ENCODE results near the gene SNAPC1.

SNAPC1 gene

DNA sequence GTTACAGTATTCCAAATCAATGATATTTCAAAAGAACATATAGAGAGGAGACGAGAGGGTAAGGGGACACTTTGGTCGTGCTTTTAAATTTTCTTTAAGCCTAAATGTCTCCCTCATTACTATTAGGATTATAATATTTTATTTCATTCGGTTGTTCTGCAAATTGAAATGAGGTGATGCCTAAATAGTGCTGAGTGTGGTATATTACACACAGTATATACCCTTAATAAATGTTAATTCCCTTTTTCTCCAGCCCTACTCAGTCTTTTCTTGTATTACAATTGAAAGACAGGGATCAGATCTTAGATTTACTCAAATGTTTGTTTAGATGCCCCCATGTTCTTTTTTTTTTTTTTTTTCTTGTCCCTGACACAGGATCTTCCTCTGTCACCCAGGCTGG, 7.7 kb downstream of the SNAPC1 start:
- Histone ChIP-seq H3K36me3 (ENCODE audit: control insufficient read depth, insufficient read depth, low read length) (no peaks in the 10 kb centered on the region), H3K4me1 (ENCODE audit: control insufficient read depth, insufficient read depth, low read length) (no peaks in the 10 kb centered on the region), H3K27me3 (ENCODE audit: control insufficient read depth, insufficient read depth, low read length) (no peaks in the 10 kb centered on the region), H3K9ac (ENCODE audit: low read length) (no peak overlapping the region), H3K9me3 (ENCODE audit: control insufficient read depth, low read length) (no peaks in the 10 kb centered on the region), H3K4me3 (ENCODE audit: low read length) (no peak overlapping the region)

DNA sequence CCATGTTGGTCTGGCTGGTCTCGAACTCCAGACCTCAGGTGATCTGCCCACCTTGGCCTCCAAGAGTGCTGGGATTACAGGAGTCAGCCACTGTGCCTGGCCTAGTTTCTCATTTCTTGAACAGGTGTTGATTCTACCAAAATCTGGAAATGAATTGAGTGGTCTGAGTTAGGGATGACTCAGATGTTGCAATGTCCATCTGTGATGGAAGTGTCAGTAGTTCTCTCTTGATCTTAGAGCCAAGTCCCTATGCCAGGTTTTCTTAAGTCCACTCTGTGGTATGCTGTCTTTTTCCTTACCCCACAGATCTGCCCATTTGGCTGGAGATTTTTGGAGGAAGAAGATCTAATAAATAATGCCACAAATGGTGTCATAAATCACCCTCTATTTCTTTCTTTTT, 12.6 kb downstream of the SNAPC1 start:
- no peaks in the 10 kb centered on the region for H3K4me1 ChIP-seq (ENCODE audit: control insufficient read depth, insufficient read depth, low read length)
- H3K9me3 ChIP-seq (ENCODE audit: control insufficient read depth, low read length), result no peaks in the 10 kb centered on the region
- no peaks in the 10 kb centered on the region for H3K27me3 ChIP-seq (ENCODE audit: control insufficient read depth, insufficient read depth, low read length)
- no peak overlapping the region for H3K4me3 ChIP-seq (ENCODE audit: low read length)
- H3K36me3 ChIP-seq (ENCODE audit: control insufficient read depth, insufficient read depth, low read length), result no peaks in the 10 kb centered on the region
- no peak overlapping the region for H3K9ac ChIP-seq (ENCODE audit: low read length)

DNA sequence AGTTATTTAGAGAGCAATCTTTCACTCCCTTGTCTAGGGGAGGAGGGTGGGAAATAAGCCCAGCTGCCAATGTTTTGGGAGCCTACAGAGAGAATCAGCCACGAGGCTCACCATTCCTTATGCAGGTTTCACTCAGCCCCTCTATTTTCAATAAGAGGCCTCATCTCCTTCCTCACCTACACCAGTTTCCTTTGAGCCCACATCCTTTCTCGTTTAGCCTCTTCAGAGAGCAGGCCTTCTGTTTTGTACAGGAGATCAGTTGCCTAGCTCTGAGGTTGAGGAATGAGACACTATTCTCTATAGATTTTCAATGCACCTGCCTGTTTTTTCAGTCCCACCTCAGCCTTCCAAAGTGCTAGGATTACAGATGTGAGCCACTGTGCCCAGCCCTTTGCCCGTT, 17.9 kb downstream of the SNAPC1 start:
- Histone ChIP-seq H3K36me3 (ENCODE audit: control insufficient read depth, insufficient read depth, low read length) (no peaks in the 10 kb centered on the region), H3K4me3 (ENCODE audit: low read length) (no peak overlapping the region), H3K4me1 (ENCODE audit: control insufficient read depth, insufficient read depth, low read length) (no peaks in the 10 kb centered on the region), H3K9me3 (ENCODE audit: control insufficient read depth, low read length) (no peaks in the 10 kb centered on the region), H3K9ac (ENCODE audit: low read length) (no peak overlapping the region), H3K27me3 (ENCODE audit: control insufficient read depth, insufficient read depth, low read length) (no peaks in the 10 kb centered on the region)

DNA sequence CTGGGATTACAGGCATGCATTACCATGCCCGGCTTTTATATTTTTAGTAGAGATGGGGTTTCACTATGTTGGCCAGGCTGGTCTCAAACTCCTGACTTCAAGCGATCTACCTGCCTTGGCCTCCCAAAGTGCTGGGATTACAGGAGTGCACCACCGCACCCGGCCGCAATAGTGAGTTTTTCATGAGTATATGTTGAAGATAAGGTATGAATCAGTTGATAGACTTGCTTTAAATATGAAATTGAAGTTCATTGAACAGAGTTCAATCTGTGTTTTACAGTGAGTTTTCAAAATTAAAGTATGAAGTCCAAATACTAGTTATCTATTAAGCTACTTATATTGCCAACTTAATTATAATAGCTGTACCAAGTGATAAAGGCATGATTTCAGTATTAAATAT, 35.1 kb downstream of the SNAPC1 start:
- no peak overlapping the region for H3K9ac ChIP-seq (ENCODE audit: low read length)
- no peak overlapping the region for H3K4me3 ChIP-seq (ENCODE audit: low read length)
- H3K27me3 ChIP-seq (ENCODE audit: control insufficient read depth, insufficient read depth, low read length), result no peaks in the 10 kb centered on the region
- no peaks in the 10 kb centered on the region for H3K36me3 ChIP-seq (ENCODE audit: control insufficient read depth, insufficient read depth, low read length)
- H3K9me3 ChIP-seq (ENCODE audit: control insufficient read depth, low read length), result no peaks in the 10 kb centered on the region
- H3K4me1 ChIP-seq (ENCODE audit: control insufficient read depth, insufficient read depth, low read length), result no peaks in the 10 kb centered on the region

DNA sequence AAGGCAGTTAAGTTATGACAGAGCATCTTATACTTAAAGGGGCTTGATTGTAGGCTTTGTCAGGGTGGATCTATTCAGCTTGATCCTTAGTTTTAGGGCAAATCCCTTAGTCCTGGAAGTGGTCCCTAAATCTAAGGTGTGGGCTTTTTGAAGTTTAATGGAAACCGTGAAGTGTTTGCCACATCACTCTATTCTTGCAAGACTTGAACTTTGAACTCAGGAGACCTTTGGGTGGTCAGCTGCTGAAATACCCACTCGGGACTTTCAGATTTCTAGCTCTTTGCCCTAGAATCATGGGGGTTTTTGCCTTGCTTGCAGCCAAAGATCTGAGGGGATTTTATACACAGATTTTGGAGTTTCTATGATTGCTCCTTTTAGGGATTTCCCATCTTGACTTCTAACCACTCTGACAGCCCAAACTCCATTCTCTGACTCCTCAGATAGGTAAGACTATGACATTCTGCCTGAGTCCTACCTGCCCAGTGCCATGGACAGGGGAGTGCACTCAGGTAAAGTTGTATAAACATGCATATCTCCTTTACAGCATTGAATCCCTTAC, 39.9 kb downstream of the SNAPC1 start:
- H3K4me3 ChIP-seq (ENCODE audit: low read length), result no peak overlapping the region
- H3K9me3 ChIP-seq (ENCODE audit: control insufficient read depth, low read length), result no peaks in the 10 kb centered on the region
- no peaks in the 10 kb centered on the region for H3K36me3 ChIP-seq (ENCODE audit: control insufficient read depth, insufficient read depth, low read length)
- no peaks in the 10 kb centered on the region for H3K4me1 ChIP-seq (ENCODE audit: control insufficient read depth, insufficient read depth, low read length)
- H3K27me3 ChIP-seq (ENCODE audit: control insufficient read depth, insufficient read depth, low read length), result no peaks in the 10 kb centered on the region
- H3K9ac ChIP-seq (ENCODE audit: low read length), result no peak overlapping the region

DNA sequence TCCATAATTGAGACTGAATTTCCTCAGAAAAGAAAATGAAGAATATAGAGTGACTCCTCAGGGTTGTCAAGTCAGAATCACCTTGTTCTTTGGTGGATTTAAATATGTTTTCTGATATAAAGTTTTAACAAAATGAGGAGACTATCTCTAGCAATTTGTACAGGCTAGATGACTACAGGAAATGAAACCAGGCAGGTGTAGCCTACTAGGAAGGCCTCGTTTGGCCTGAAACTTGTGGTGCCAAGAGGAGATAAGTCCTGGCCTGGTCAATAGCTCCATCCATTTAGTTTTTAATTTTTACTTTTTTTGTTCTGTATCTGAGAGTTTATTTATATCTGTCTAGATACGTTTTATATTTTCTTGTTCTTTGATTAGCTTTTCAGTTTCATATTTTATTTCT, 41.5 kb downstream of the SNAPC1 start:
- Histone ChIP-seq H3K36me3 (ENCODE audit: control insufficient read depth, insufficient read depth, low read length) (no peaks in the 10 kb centered on the region), H3K9me3 (ENCODE audit: control insufficient read depth, low read length) (no peaks in the 10 kb centered on the region), H3K4me1 (ENCODE audit: control insufficient read depth, insufficient read depth, low read length) (no peaks in the 10 kb centered on the region), H3K27me3 (ENCODE audit: control insufficient read depth, insufficient read depth, low read length) (no peaks in the 10 kb centered on the region), H3K4me3 (ENCODE audit: low read length) (no peak overlapping the region), H3K9ac (ENCODE audit: low read length) (no peak overlapping the region)

DNA sequence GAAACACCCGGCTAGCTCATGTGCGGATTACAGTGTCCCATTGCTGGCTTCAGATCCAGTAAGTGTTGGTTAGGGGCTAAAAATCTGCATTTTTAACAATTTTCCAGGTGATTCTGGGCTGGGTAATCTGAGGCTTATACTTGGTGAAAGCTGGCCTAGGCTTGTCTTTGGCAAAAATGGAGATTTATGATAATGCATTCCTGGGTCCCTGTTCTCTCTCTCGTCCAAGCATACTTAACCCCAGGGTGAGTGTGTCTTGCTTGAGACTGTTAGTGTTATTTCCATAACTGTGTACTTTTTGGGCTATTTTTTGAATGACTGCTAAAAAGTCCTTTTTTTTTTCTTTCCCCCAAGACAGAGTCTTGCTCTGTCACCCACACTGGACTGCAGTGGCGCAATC, 43.2 kb downstream of the SNAPC1 start:
- Histone ChIP-seq H3K4me1 (ENCODE audit: control insufficient read depth, insufficient read depth, low read length) (no peaks in the 10 kb centered on the region), H3K27me3 (ENCODE audit: control insufficient read depth, insufficient read depth, low read length) (peaks cover 2% of the 10 kb centered on the region), H3K9me3 (ENCODE audit: control insufficient read depth, low read length) (no peaks in the 10 kb centered on the region), H3K9ac (ENCODE audit: low read length) (no peak overlapping the region), H3K4me3 (ENCODE audit: low read length) (no peak overlapping the region), H3K36me3 (ENCODE audit: control insufficient read depth, insufficient read depth, low read length) (no peaks in the 10 kb centered on the region)

DNA sequence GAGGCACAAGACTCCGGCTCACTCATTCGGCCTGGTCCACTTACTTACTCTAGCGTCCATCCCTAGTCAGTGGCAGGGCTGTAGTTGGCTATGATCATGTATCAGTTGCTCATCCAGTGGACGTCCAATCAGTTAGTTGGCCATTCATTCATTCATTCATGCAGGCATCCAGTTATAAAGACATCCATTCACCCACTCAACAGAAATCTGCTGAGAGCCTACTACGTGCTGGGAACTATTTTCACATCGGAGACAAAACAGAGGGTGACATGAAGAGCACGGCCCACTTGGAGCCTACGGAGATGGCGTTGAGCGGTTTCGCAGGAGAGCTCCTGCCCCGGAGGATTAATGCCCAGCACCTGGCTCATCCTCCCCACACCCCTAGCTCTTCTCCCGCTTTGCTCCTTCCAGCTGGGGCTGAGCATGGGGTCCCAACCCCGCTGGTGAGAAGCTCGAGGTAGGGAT, 49.7 kb downstream of the SNAPC1 start:
- no peak overlapping the region for H3K9ac ChIP-seq (ENCODE audit: low read length)
- no peaks in the 10 kb centered on the region for H3K9me3 ChIP-seq (ENCODE audit: control insufficient read depth, low read length)
- peaks cover 5% of the 10 kb centered on the region for H3K4me1 ChIP-seq (ENCODE audit: control insufficient read depth, insufficient read depth, low read length)
- no peaks in the 10 kb centered on the region for H3K36me3 ChIP-seq (ENCODE audit: control insufficient read depth, insufficient read depth, low read length)
- H3K27me3 ChIP-seq (ENCODE audit: control insufficient read depth, insufficient read depth, low read length), result peaks cover 41% of the 10 kb centered on the region
- H3K4me3 ChIP-seq (ENCODE audit: low read length), result no peak overlapping the region

DNA sequence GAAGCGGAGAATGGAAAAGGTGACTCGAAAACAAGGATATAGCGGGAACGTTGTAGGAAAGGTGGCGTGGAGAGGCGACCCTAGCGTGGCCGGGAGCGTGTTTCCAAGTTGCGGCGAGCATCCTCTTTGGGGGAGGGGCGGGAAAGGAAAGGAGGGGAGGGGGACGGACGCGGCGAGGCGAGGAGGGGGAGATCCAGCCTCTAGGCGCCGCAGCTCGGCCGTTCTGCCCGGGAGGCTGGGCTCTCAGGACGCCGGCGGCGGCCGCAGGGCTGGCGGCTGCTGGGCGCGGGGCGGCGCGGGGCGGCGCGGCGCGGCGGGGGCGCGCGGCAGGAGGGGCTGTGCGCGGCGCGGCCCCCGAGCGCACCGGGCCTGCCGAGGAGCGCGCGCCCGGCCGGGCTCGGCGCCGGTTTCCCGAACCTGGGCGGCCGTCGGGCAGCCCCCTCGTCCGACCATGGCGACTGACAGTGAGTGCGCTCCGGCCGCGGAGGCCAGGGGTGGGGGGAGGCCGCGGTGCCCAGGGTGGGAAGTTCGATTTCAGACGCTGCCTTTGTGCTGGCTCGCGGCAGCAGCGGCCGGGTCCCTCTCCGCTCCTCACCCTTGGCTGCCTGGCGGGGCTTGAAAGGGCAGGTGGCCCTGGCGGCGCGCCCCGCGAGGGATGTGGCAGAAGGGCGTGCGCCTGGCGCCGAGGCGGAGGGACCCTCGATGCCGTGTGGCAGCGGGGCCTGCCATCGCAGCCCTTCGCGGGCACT, 50.3 kb downstream of the SNAPC1 start, which contains the start of gene SYT16:
SYT16 (plus strand) TSS at position 357 of the 749 bp plus-strand sequence.
- Histone ChIP-seq H3K4me1 (ENCODE audit: control insufficient read depth, insufficient read depth, low read length) (peaks cover 5% of the 10 kb centered on the region), H3K9ac (ENCODE audit: low read length) (no peak within 1 kb of the TSS), H3K36me3 (ENCODE audit: control insufficient read depth, insufficient read depth, low read length) (no peaks in the 10 kb centered on the region), H3K4me3 (ENCODE audit: low read length) (no peak within 1 kb of the TSS), H3K9me3 (ENCODE audit: control insufficient read depth, low read length) (no peaks in the 10 kb centered on the region), H3K27me3 (ENCODE audit: control insufficient read depth, insufficient read depth, low read length) (peaks cover 41% of the 10 kb centered on the region)

DNA sequence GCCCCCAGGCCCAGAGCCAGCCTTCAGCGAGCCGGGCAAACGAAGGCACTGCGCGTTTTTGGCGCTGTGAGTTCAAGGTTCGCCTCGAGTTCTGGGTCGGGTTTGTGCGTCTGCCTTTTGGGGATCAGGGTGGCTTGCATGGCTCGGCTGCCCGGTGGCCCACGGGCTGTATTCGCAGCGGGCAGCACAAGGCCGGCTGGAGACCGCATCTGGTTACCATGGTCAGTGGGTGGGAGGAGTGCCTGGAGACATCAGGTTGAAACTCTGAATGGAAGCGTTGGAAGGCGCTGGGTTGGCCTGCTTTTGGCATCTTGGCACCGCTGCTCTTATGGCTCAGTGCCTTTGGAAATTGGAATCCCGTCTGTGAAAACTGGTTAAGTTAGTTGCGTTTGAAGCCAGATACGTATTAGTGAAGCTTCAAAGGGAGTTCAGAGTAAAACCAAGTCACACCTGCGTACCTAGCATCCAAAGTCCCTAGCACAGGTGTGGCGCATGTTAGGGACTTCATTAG, 50.9 kb downstream of the SNAPC1 start:
- H3K27me3 ChIP-seq (ENCODE audit: control insufficient read depth, insufficient read depth, low read length), result peaks cover 41% of the 10 kb centered on the region
- no peaks in the 10 kb centered on the region for H3K36me3 ChIP-seq (ENCODE audit: control insufficient read depth, insufficient read depth, low read length)
- no peak overlapping the region for H3K4me3 ChIP-seq (ENCODE audit: low read length)
- H3K9ac ChIP-seq (ENCODE audit: low read length), result no peak overlapping the region
- H3K9me3 ChIP-seq (ENCODE audit: control insufficient read depth, low read length), result no peaks in the 10 kb centered on the region
- peaks cover 5% of the 10 kb centered on the region for H3K4me1 ChIP-seq (ENCODE audit: control insufficient read depth, insufficient read depth, low read length)

DNA sequence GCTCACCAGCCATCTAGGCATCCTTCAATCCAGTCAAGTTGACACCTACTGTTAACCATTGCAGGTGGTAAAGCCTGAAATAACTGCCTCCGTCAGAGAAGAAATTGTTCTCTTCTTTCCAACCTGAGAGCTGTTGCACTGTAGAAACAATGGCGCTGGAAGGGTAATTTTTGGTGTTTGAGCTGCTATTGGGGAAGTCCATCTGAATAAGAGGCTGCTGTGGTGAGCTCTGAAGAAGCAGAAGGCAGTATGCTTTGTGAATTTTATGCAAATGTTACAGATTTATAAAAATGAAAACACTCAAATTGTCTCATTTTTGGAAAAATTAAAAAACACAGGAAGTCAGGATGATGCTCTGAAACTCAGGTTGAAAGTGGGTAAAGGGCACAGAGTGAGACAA, 60.2 kb downstream of the SNAPC1 start:
- Histone ChIP-seq H3K4me1 (ENCODE audit: control insufficient read depth, insufficient read depth, low read length) (no peaks in the 10 kb centered on the region), H3K27me3 (ENCODE audit: control insufficient read depth, insufficient read depth, low read length) (no peaks in the 10 kb centered on the region), H3K9ac (ENCODE audit: low read length) (no peak overlapping the region), H3K4me3 (ENCODE audit: low read length) (no peak overlapping the region), H3K36me3 (ENCODE audit: control insufficient read depth, insufficient read depth, low read length) (no peaks in the 10 kb centered on the region), H3K9me3 (ENCODE audit: control insufficient read depth, low read length) (no peaks in the 10 kb centered on the region)

DNA sequence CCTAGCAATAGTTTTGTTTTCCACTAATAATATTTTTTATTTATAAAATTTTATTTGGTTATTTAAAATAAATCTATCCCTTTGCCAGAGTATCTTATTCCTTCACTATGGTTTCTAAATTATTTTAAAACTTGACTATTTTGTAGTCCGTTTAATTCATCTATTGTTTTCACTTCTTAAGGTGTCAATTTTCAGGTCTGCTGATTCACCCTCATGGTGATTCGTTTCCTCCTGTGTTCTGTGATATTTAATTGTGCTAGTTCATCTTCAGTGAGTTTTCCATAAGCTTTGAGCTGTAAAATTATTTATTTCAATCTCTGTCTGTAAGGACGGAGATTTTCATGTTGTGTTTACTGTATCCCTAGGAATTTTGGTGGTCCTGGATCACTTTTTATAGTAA, 70.6 kb downstream of the SNAPC1 start:
- H3K9me3 ChIP-seq (ENCODE audit: control insufficient read depth, low read length), result no peaks in the 10 kb centered on the region
- no peak overlapping the region for H3K9ac ChIP-seq (ENCODE audit: low read length)
- H3K27me3 ChIP-seq (ENCODE audit: control insufficient read depth, insufficient read depth, low read length), result no peaks in the 10 kb centered on the region
- H3K4me3 ChIP-seq (ENCODE audit: low read length), result no peak overlapping the region
- no peaks in the 10 kb centered on the region for H3K36me3 ChIP-seq (ENCODE audit: control insufficient read depth, insufficient read depth, low read length)
- H3K4me1 ChIP-seq (ENCODE audit: control insufficient read depth, insufficient read depth, low read length), result no peaks in the 10 kb centered on the region

Measured in mucosa of stomach (tissue), 1 donor.